ENCODE results near the gene ASPG.

- TF ChIP-seq CTCF (conservative IDR thresholded peaks at IDR 0.05) (no peak), ZFX (IDR thresholded peaks at IDR 0.05) (no peak)
These were observed 54.1 kb downstream of the ASPG start for GRCh38 chr14:104139460-104140212.

Measured in C4-2B (cell line).